ENCODE data around the gene ABRAXAS1.

ABRAXAS1 gene

GRCh38 chr4:83449009-83449408, 35.9 kb downstream of the ABRAXAS1 start:
- no peak for DNase-seq

GRCh38 chr4:83440899-83441298, 44.0 kb downstream of the ABRAXAS1 start:
- no peak for DNase-seq

GRCh38 chr4:83440148-83440814, 44.6 kb downstream of the ABRAXAS1 start:
- DNase-seq = no peak

GRCh38 chr4:83438719-83439118, 46.2 kb downstream of the ABRAXAS1 start:
- DNase-seq = no peak

- DNase-seq = no peak
These were observed 48.2 kb downstream of the ABRAXAS1 start for GRCh38 chr4:83436680-83437079.

GRCh38 chr4:83431200-83431599, 53.7 kb downstream of the ABRAXAS1 start:
- DNase-seq = no peak

- no peak for DNase-seq
These were observed 66.7 kb downstream of the ABRAXAS1 start for GRCh38 chr4:83418211-83418610.

GRCh38 chr4:83417566-83417965, 67.3 kb downstream of the ABRAXAS1 start:
- DNase-seq = no peak

- DNase-seq = no peak
These were observed 71.2 kb downstream of the ABRAXAS1 start for GRCh38 chr4:83413676-83414075.
